Neuronal stem cell (in vitro differentiated cells): ENCODE measurements around the gene CKAP5.
"Not testable (repeated sequence)": the region's sequence is repeated elsewhere in the genome, so short reads cannot be mapped to it uniquely, and the experiment has no call there.

Experiments used
- DNase-seq: peaks from one replicate; pipeline ENCODE4 v3.0.0-alpha.2; 2013; ENCODE audit warnings: low spot score
- H2AFZ ChIP-seq: one replicate; pipeline ENCODE4 v1.6.1; 2013; ENCODE audit warnings: mild to moderate bottlenecking, low read length, inconsistent platforms
- H2AK5ac ChIP-seq: 2 replicates; pipeline ENCODE4 v1.6.1; 2013; ENCODE audit warnings: low read depth, mild to moderate bottlenecking, inconsistent platforms, low read length, moderate library complexity, mixed read lengths
- H2BK120ac ChIP-seq: 2 replicates; pipeline ENCODE4 v1.6.1; 2013; ENCODE audit warnings: low read depth, mild to moderate bottlenecking, inconsistent platforms, low read length, moderate library complexity, mixed read lengths
- H2BK12ac ChIP-seq: one replicate; pipeline ENCODE4 v1.6.1; 2013; ENCODE audit warnings: low read length, inconsistent platforms
- H2BK15ac ChIP-seq: 2 replicates; pipeline ENCODE4 v1.6.1; 2013; ENCODE audit warnings: mild to moderate bottlenecking, low read length, inconsistent platforms, mixed read lengths
- H2BK5ac ChIP-seq: one replicate; pipeline ENCODE4 v1.6.1; 2013; ENCODE audit warnings: inconsistent platforms, mild to moderate bottlenecking, low read length, moderate library complexity
- H3K14ac ChIP-seq: one replicate; pipeline ENCODE4 v1.6.1; 2013; ENCODE audit warnings: low read length, inconsistent platforms
- H3K18ac ChIP-seq: 2 replicates; pipeline ENCODE4 v1.6.1; 2013; ENCODE audit warnings: low read length, inconsistent platforms
- H3K23ac ChIP-seq: 2 replicates; pipeline ENCODE4 v1.6.1; 2013; ENCODE audit warnings: low read depth, mild to moderate bottlenecking, mixed read lengths, low read length, inconsistent platforms; ENCODE audit not compliant: poor library complexity
- H3K27ac ChIP-seq: replicated peaks from 3 replicates; pipeline ENCODE4 v1.5.1; 2013; ENCODE audit warnings: low read length, inconsistent platforms
- H3K27me3 ChIP-seq, 3 experiments: 2 replicates each; pipeline ENCODE4 v1.6.1; 2013; ENCODE audit warnings: low read length in 3 of 3, mild to moderate bottlenecking in 2 of 3, inconsistent platforms in 1 of 3, low read depth in 1 of 3, mixed read lengths in 1 of 3, moderate library complexity in 1 of 3; ENCODE audit not compliant: control insufficient read depth in 3 of 3, insufficient read depth in 3 of 3
- H3K36me3 ChIP-seq, 2 donors: replicated peaks in 1 of 2; 2 replicates each; pipeline ENCODE4 v1.6.1; 2013; ENCODE audit warnings: low read length in 2 of 2; ENCODE audit not compliant: control insufficient read depth in 2 of 2, insufficient read depth in 2 of 2
- H3K4ac ChIP-seq: 2 replicates; pipeline ENCODE4 v1.6.1; 2013; ENCODE audit warnings: inconsistent platforms, mild to moderate bottlenecking, low read length, moderate library complexity
- H3K4me1 ChIP-seq, 2 donors: 1 replicate in 1 of 2; 2 replicates in 1 of 2; pipeline ENCODE4 v1.6.1; 2013; ENCODE audit warnings: low read length in 2 of 2, low read depth in 1 of 2; ENCODE audit not compliant: control insufficient read depth in 2 of 2, insufficient read depth in 1 of 2
- H3K4me2 ChIP-seq: one replicate; pipeline ENCODE4 v1.6.1; 2013; ENCODE audit warnings: mild to moderate bottlenecking, low read length, inconsistent platforms; ENCODE audit not compliant: insufficient read depth, poor library complexity, severe bottlenecking
- H3K4me3 ChIP-seq, 2 donors: 2 replicates each; pipeline ENCODE4 v1.5.1; 2013; ENCODE audit warnings: low read length in 2 of 2, mild to moderate bottlenecking in 2 of 2, inconsistent platforms in 1 of 2, moderate library complexity in 1 of 2
- H3K79me1 ChIP-seq: one replicate; pipeline ENCODE4 v1.6.1; 2013; ENCODE audit warnings: low read depth, mild to moderate bottlenecking, inconsistent platforms, low read length, moderate library complexity
- H3K9ac ChIP-seq: one replicate; pipeline ENCODE4 v1.6.1; 2013; ENCODE audit warnings: mild to moderate bottlenecking, low read depth, low read length, inconsistent platforms; ENCODE audit not compliant: poor library complexity
- H3K9me3 ChIP-seq, 2 donors: replicated peaks in 1 of 2; 2 replicates each; pipeline versions ENCODE3 to v1.6.1; 2013; ENCODE audit warnings: low read length in 2 of 2, mild to moderate bottlenecking in 2 of 2, inconsistent platforms in 1 of 2, low read depth in 1 of 2, mixed read lengths in 1 of 2, moderate library complexity in 1 of 2; ENCODE audit not compliant: control insufficient read depth in 2 of 2, insufficient read depth in 1 of 2
- H4K8ac ChIP-seq: one replicate; pipeline ENCODE4 v1.6.1; 2013; ENCODE audit warnings: low read depth, mild to moderate bottlenecking, inconsistent platforms, low read length, moderate library complexity
- H4K91ac ChIP-seq: one replicate; pipeline ENCODE4 v1.6.1; 2013; ENCODE audit warnings: low read length, low read depth, mild to moderate bottlenecking, inconsistent platforms; ENCODE audit not compliant: poor library complexity
- WGBS, 2 donors: extraction: QIAGEN DNeasy Blood & Tissue Kit; methylation state at CpG; one replicate each; pipeline ENCODE4 v1.1.7; 2013; ENCODE audit warnings: missing lambda C conversion rate in 2 of 2, mixed read lengths in 1 of 2; ENCODE audit not compliant: insufficient read length in 2 of 2, insufficient replicate concordance in 1 of 2; ENCODE audit errors: extremely low coverage in 2 of 2; 5-methylcytosine and 5-hydroxymethylcytosine counted together

The CKAP5 gene

DNA sequence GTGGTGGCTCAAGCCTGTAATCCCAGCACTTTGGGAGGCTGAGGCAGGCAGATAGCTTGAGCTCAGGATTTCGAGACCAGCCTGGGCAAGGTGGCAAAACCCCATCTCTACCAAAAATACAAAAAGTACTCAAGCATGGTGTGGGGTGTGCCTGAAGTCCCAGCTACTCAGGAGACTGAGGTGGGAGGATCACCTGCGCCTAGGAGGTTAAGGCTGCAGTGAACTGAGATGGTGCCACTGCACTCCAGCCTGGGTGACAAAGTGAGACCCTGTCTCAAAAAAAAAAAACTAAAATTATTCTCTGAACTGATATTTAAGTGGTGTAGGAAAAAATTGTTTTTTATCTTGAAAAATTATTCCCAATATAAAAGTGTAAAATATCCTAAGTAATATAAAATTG is 46.4 kb downstream of the CKAP5 start:
- H4K8ac ChIP-seq, H3K9me3 ChIP-seq, H2BK5ac ChIP-seq, H3K27ac ChIP-seq, H2AFZ ChIP-seq, H2BK12ac ChIP-seq, H3K4me1 ChIP-seq, H3K4ac ChIP-seq, DNase-seq, H3K4me2 ChIP-seq, H2AK5ac ChIP-seq, H3K4me3 ChIP-seq, H3K23ac ChIP-seq, H4K91ac ChIP-seq, H3K79me1 ChIP-seq, H2BK15ac ChIP-seq, H2BK120ac ChIP-seq, H3K27me3 ChIP-seq, H3K9ac ChIP-seq, H3K14ac ChIP-seq, H3K18ac ChIP-seq: not testable (repeated sequence)
- no CpG with 5 or more reads among the region's 2 CpGs for WGBS, 2 donors
- H3K36me3 ChIP-seq, result peaks cover 24 to 97% of the 10 kb centered on the region in 2 donors

DNA sequence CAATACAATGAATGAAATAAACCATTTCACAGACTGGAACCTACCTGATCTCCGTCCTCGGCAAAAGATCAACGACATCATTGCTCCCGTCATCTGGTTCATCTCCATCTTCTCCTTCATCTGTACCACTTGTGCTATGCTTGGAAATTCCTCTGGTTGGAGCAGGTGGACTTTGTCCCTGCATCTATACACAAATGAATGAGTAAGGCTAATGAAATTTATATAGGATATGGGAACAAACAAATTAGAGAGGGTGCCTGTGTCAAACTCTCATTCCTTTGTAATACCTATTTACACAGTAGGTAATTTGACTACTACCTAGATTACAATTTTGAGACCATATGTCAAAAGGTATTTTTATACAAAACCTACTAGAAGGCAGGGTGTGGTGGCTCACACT is 67.7 kb downstream of the CKAP5 start:
- H2BK15ac ChIP-seq, result no peak overlapping the region
- no peak overlapping the region for H3K23ac ChIP-seq
- no CpG with 5 or more reads among the region's 4 CpGs for WGBS, 2 donors
- no peak overlapping the region for H4K8ac ChIP-seq
- no peak for DNase-seq
- peaks cover 33 to 92% of the 10 kb centered on the region in 2 donors for H3K36me3 ChIP-seq
- no peak overlapping the region for H2BK120ac ChIP-seq
- H3K27ac ChIP-seq, result no peak overlapping the region
- H3K18ac ChIP-seq, result no peak overlapping the region
- no peak overlapping the region for H3K4me2 ChIP-seq
- H3K79me1 ChIP-seq, result no peaks in the 10 kb centered on the region
- H3K4ac ChIP-seq, result no peak overlapping the region
- no peak overlapping the region for H2BK5ac ChIP-seq
- no peak overlapping the region for H2AK5ac ChIP-seq
- H3K4me3 ChIP-seq, result no peak overlapping the region
- H2BK12ac ChIP-seq, result no peak overlapping the region
- no peak overlapping the region for H4K91ac ChIP-seq
- H3K4me1 ChIP-seq, result no peaks in the 10 kb centered on the region
- peaks cover 0 to 3% of the 10 kb centered on the region in 2 donors for H3K9me3 ChIP-seq
- H3K27me3 ChIP-seq, result no peaks in the 10 kb centered on the region
- no peak overlapping the region for H3K9ac ChIP-seq
- H3K14ac ChIP-seq, result no peak overlapping the region
- no peak overlapping the region for H2AFZ ChIP-seq

DNA sequence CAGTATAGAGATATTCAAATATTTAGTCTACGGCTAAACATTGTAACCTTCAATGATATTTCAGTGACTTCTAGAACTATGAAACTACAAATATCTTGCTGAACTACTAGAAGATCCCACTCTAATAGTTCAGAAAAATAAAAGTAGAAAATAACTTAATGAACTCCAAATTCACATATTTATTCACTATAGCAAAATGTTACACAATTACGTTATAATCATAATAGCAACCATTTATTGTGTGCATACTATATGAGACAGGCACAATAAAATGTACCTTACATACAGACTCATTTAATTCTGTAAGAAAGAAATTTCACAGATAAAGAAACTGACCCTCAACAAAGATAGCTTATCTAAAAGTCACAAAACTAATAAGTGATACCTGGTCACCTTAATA is 69.2 kb downstream of the CKAP5 start:
- no peak overlapping the region for H2AK5ac ChIP-seq
- no peak overlapping the region for H3K9ac ChIP-seq
- no peaks in the 10 kb centered on the region for H3K27me3 ChIP-seq
- no peak overlapping the region for H4K8ac ChIP-seq
- peaks cover 33 to 89% of the 10 kb centered on the region in 2 donors for H3K36me3 ChIP-seq
- no peak overlapping the region for H3K4me2 ChIP-seq
- H3K27ac ChIP-seq, result no peak overlapping the region
- H3K79me1 ChIP-seq, result no peaks in the 10 kb centered on the region
- no peak overlapping the region for H3K23ac ChIP-seq
- no peak overlapping the region for H3K14ac ChIP-seq
- H4K91ac ChIP-seq, result no peak overlapping the region
- H3K9me3 ChIP-seq, result peaks cover 0 to 3% of the 10 kb centered on the region in 2 donors
- no peak overlapping the region for H3K4ac ChIP-seq
- no CpG with 5 or more reads among the region's 2 CpGs for WGBS, 2 donors
- no peak overlapping the region for H3K18ac ChIP-seq
- no peak overlapping the region for H2BK5ac ChIP-seq
- no peak overlapping the region for H3K4me3 ChIP-seq
- DNase-seq, result no peak
- H2BK15ac ChIP-seq, result no peak overlapping the region
- H2BK12ac ChIP-seq, result no peak overlapping the region
- H3K4me1 ChIP-seq, result no peaks in the 10 kb centered on the region
- no peak overlapping the region for H2BK120ac ChIP-seq
- no peak overlapping the region for H2AFZ ChIP-seq

DNA sequence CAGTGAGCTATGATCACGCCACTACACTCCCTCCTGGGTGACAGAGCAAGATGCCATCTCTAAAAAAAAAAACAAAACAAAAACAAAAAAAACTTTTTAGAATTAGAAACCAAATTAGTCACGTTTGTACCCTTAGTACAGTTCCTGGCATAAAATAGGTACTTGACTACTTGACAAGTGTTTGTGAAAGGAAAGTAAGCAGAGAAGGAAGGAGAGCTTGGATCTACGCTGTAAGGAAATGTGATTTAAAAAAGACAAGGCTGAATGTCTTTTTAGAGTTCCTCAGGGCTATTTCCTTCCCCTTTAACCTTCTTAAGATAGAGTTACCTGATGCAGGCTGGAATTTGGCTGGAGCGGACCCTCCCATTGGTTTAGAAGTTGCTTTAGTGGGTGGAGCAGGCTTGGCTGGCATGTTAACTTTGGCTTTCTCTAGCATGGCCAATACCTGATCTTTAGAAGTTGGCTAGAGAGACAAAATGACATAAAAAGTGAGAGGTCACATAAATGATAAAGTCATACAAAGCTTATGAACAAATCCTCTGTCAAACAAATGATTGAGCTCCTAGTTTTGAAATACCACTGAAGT is 76.4 kb downstream of the CKAP5 start:
- no peak overlapping the region for H3K14ac ChIP-seq
- no peak overlapping the region for H2BK15ac ChIP-seq
- H2BK120ac ChIP-seq, result no peak overlapping the region
- DNase-seq, result no peak
- no peak overlapping the region for H2AK5ac ChIP-seq
- H3K4ac ChIP-seq, result no peak overlapping the region
- H3K4me2 ChIP-seq, result no peak overlapping the region
- H3K4me1 ChIP-seq, result no peaks in the 10 kb centered on the region
- peaks cover 17 to 90% of the 10 kb centered on the region in 2 donors for H3K36me3 ChIP-seq
- no peak overlapping the region for H2BK5ac ChIP-seq
- H3K27ac ChIP-seq, result no peak overlapping the region
- H3K18ac ChIP-seq, result no peak overlapping the region
- H3K79me1 ChIP-seq, result no peaks in the 10 kb centered on the region
- H4K91ac ChIP-seq, result no peak overlapping the region
- no peak overlapping the region for H3K4me3 ChIP-seq
- no peaks in the 10 kb centered on the region for H3K9me3 ChIP-seq
- H3K9ac ChIP-seq, result no peak overlapping the region
- no peak overlapping the region for H2BK12ac ChIP-seq
- WGBS, 2 donors, result no CpG with 5 or more reads among the region's 4 CpGs
- H2AFZ ChIP-seq, result no peak overlapping the region
- no peaks in the 10 kb centered on the region for H3K27me3 ChIP-seq
- H4K8ac ChIP-seq, result no peak overlapping the region
- no peak overlapping the region for H3K23ac ChIP-seq
